Sigmoid colon (tissue), 7 donors: Measurements from ENCODE around the gene CDKN1A. TPM values are rescaled to one million over a fixed set of nuclear protein-coding genes. Genes with fewer than 3 reads are reported as not detected.

Experiments used
- DNase-seq: peaks from one replicate; pipeline ENCODE4 v3.0.0-alpha.2; 2019
- H3K27ac ChIP-seq, 4 donors: fragments of 200-600 bp; sonication (generic); one replicate each; pipeline ENCODE4 v1.5.1; 2016 to 2019; ENCODE audit warnings: mild to moderate bottlenecking in 1 of 4
- H3K27me3 ChIP-seq, 3 donors: fragments of 200-600 bp; sonication (generic); one replicate each; pipeline ENCODE4 v1.5.1; 2019; ENCODE audit warnings: mild to moderate bottlenecking in 1 of 3
- H3K36me3 ChIP-seq, 4 donors: fragments of 200-600 bp; sonication (generic); one replicate each; pipeline ENCODE4 v1.5.1; 2016 to 2019
- H3K4me1 ChIP-seq, 4 donors: fragments of 200-600 bp; sonication (generic); one replicate each; pipeline ENCODE4 v1.5.1; 2017 to 2019
- H3K4me3 ChIP-seq, 4 donors: fragments of 200-600 bp; sonication (generic); one replicate each; pipeline ENCODE4 v1.5.1; 2017 to 2019; ENCODE audit warnings: mild to moderate bottlenecking in 2 of 4, moderate library complexity in 1 of 4
- H3K9me3 ChIP-seq, 4 donors: fragments of 200-600 bp in 3 of 4; sonication (generic) in 3 of 4; one replicate each; pipeline versions ENCODE4 v1.5.1 to v1.6.1; 2013 to 2019
- CTCF ChIP-seq, 4 experiments: fragments of 450-650 bp in 3 of 4; fragments of 200-600 bp in 1 of 4; IDR thresholded peaks; one replicate each; pipeline ENCODE4 v1.5.1; 2016 to 2019; ENCODE audit warnings: antibody characterized with exemption in 4 of 4, mild to moderate bottlenecking in 3 of 4, moderate library complexity in 2 of 4
- EP300 ChIP-seq, 4 donors: sonication (generic); formaldehyde crosslinking; IDR thresholded peaks; one replicate each; pipeline ENCODE4 v1.6.1; 2017; ENCODE audit warnings: antibody characterized with exemption in 4 of 4
- POLR2A ChIP-seq, 2 donors: fragments of 450-650 bp; IDR thresholded peaks; one replicate each; pipeline ENCODE4 v1.6.1; 2016; ENCODE audit warnings: antibody characterized with exemption in 2 of 2, mild to moderate bottlenecking in 2 of 2, moderate library complexity in 2 of 2
- POLR2AphosphoS5 ChIP-seq, 4 donors: sonication (generic); formaldehyde crosslinking; IDR thresholded peaks; one replicate each; pipeline ENCODE4 v1.6.1; 2017; ENCODE audit warnings: antibody characterized with exemption in 4 of 4
- WGBS, 2 donors: extraction: QIAGEN DNeasy Blood & Tissue Kit; methylation state at CpG; one replicate each; pipeline ENCODE4 v1.1.7; 2013; 5-methylcytosine and 5-hydroxymethylcytosine counted together
- intact Hi-C: fragments of 100-400 bp; cut with DNase I; formaldehyde crosslinking; loops from one replicate; pipeline ENCODE4 v1.15.1; 2023
- polyA plus RNA-seq, 3 donors: library from polyadenylated mRNA; stranded (reverse); fragments of 200-250 nt; gene quantifications; one replicate each; pipeline ENCODE4 v1.2.3, GENCODE V29; 2013
- total RNA-seq, 4 donors: library from RNA; depleted of rRNA; stranded (reverse); fragments of >200 nt; gene quantifications; one replicate each; pipeline ENCODE4 v1.1.0, GENCODE V29; 2016
- donor health status: healthy with polysubstance abuse.
- donor health status: Bipolar disorder and iron deficiency.
- donor health status: healthy.

CDKN1A gene
- total and polyA plus RNA-seq, 7 donors: 35.7 to 429 (median 255) TPM

GRCh38 chr6:36686668-36687513 is 8.4 kb downstream of the CDKN1A start:
- WGBS, 2 donors: 82 to 89% methylated on average over 10 of the region's 10 CpGs
- intact Hi-C loops: no loop called here
- no peak for TF ChIP-seq CTCF (IDR thresholded peaks at IDR 0.05)
- Histone ChIP-seq H3K9me3 (no peaks in the 10 kb centered on the region), H3K27me3 (no peaks in the 10 kb centered on the region), H3K4me3 (no peak overlapping the region), H3K4me1 (peaks cover 0 to 14% (median 10%) of the 10 kb centered on the region in 4 donors), H3K36me3 (peaks cover 21 to 51% (median 34%) of the 10 kb centered on the region in 4 donors), H3K27ac (no peak overlapping the region)
- DNase-seq: no peak

- Histone ChIP-seq H3K9me3 (no peaks in the 10 kb centered on the region), H3K27ac (no peak overlapping the region), H3K36me3 (peaks cover 21 to 44% (median 34%) of the 10 kb centered on the region in 4 donors), H3K27me3 (no peaks in the 10 kb centered on the region), H3K4me3 (no peak overlapping the region), H3K4me1 (peaks cover 0 to 8% (median 3%) of the 10 kb centered on the region in 4 donors)
- WGBS, 2 donors: 88 to 90% methylated on average over 6 of the region's 6 CpGs
- TF ChIP-seq CTCF (IDR thresholded peaks at IDR 0.05) (no peak), POLR2AphosphoS5 (IDR thresholded peaks at IDR 0.05) (peak in 1 of 4 donors; percentile 4), POLR2A (IDR thresholded peaks at IDR 0.05) (no peak), EP300 (IDR thresholded peaks at IDR 0.05) (no peak)
- DNase-seq: no peak
- intact Hi-C loops: no loop called here
Observed at GRCh38 chr6:36688063-36688738, 9.7 kb downstream of the CDKN1A start.

- intact Hi-C loops: no loop called here
- TF ChIP-seq POLR2AphosphoS5 (IDR thresholded peaks at IDR 0.05) (no peak), EP300 (IDR thresholded peaks at IDR 0.05) (no peak), POLR2A (IDR thresholded peaks at IDR 0.05) (no peak), CTCF (IDR thresholded peaks at IDR 0.05) (no peak)
- Histone ChIP-seq H3K4me1 (peaks cover 0 to 8% (median 2%) of the 10 kb centered on the region in 4 donors), H3K27ac (no peak overlapping the region), H3K9me3 (no peaks in the 10 kb centered on the region), H3K36me3 (peaks cover 21 to 38% (median 32%) of the 10 kb centered on the region in 4 donors), H3K4me3 (no peak overlapping the region), H3K27me3 (no peaks in the 10 kb centered on the region)
- WGBS, 2 donors: 81 to 84% methylated on average over 5 of the region's 5 CpGs
- DNase-seq: no peak
Observed at GRCh38 chr6:36688739-36689075, 10.2 kb downstream of the CDKN1A start.

GRCh38 chr6:36691011-36691410 is 12.5 kb downstream of the CDKN1A start:
- no peak for TF ChIP-seq EP300 (IDR thresholded peaks at IDR 0.05)
- no peak for TF ChIP-seq POLR2A (IDR thresholded peaks at IDR 0.05)
- no peak for TF ChIP-seq CTCF (IDR thresholded peaks at IDR 0.05)
- no peak for TF ChIP-seq POLR2AphosphoS5 (IDR thresholded peaks at IDR 0.05)
- Histone ChIP-seq H3K36me3 (peaks cover 10 to 15% (median 12%) of the 10 kb centered on the region in 4 donors), H3K27me3 (no peaks in the 10 kb centered on the region), H3K4me3 (no peak overlapping the region), H3K9me3 (no peaks in the 10 kb centered on the region), H3K27ac (no peak overlapping the region), H3K4me1 (peaks cover 0 to 8% (median 2%) of the 10 kb centered on the region in 4 donors)
- intact Hi-C loops: no loop called here
- WGBS, 2 donors: 85 to 88% methylated on average over 4 of the region's 4 CpGs
- no peak for DNase-seq
